ENCODE results near the gene CCDC93.
"Not testable (repeated sequence)": the region's sequence is repeated elsewhere in the genome, so short reads cannot be mapped to it uniquely, and the experiment has no call there.

The CCDC93 gene

DNA sequence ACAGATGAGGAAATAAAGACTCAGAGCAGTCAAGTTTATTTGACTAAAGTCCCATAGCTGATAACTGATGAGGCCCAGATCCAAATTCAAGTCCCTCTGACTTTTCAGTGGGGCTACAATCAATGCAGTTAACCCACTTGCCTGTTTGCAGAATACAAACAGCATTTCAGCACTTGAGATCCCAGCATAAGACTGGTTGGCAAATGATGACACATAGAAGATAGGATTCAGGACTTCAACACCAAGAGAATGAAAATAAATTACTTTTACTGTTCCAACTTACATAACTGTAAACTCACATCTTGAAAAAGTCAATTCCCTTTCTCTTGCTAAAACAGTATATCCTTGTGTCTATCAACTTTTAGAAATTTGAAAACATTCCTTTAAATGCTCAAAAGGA lies 61.2 kb downstream of the CCDC93 start:
- no peak for DNase-seq (ENCODE audit: low spot score)

DNA sequence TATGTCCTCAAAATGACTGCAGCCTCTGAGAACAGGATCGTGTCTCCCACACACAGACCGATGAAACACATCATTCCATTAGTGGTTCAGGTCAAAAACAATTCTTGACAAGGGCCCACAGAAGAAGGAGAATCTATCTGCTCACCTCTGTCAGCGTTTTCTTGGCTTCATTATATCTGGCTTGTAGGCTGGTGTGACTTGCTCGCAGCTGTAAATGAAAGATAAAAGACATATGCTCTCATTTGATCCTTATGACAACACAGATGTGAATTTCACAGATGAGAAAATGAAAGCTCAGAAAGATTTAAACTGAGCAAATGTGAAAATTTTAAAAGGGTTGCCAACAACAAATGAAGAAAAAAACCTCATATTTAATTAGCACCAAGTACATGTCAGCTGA lies 61.6 kb downstream of the CCDC93 start:
- no peak for DNase-seq (ENCODE audit: low spot score)

DNA sequence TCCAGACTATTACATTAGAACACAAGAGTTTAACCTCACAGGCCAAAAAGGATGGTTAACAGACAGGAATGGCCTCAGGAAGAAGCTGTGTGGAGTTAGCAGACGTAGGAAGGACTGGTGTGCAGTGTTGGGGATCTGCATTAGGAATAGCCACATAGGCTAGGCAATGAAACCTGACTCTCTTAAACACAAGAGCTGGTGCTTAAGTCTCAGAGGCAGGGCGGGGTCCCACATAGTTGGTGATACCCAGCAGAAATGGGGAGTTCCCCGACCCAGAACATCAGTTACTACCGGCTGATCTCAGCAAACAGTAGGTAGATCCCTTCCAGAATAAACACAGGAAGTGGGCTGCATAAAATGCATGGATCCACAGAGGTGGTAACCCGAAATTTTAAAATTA lies 64.1 kb downstream of the CCDC93 start:
- no peak for DNase-seq (ENCODE audit: low spot score)

DNA sequence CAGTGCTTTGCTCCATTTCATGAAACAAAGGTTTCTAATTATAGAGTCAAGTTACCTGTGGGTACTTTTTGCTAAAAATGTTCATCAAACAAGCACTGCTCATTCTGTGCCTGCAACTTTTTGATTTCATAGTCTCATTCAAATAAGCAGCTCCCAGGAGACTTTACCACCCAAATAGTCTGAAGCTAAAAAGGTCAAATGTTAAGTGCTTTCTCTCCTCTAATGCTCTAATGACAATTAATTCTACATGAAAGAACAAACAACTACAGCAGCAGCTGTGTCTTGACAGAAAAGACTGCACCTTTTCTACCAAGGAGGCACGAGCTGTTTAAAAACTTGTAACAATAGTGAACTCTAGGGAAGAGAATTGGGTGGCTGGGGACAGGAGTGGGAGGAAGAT lies 65.3 kb downstream of the CCDC93 start:
- DNase-seq (ENCODE audit: low spot score) = no peak

DNA sequence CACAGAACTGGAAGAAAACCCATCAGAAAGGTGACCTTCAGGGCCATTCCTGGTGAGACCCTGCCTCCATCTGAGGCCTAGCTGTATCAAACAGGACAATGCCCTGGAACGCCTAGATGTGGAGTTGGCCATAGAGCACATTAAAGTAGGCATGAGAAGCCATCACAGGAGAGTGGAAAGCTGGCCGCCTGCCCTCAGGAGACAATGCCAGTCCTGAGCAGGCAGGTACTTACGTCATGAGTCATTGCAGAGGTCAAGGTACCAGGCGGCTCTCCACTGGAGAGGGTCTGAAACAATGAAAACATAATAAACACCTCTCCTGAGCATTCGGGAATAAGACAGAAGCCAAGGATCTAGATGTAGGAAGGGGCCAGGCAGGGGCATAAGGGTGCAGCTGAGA lies 68.6 kb downstream of the CCDC93 start:
- no peak for DNase-seq (ENCODE audit: low spot score)

DNA sequence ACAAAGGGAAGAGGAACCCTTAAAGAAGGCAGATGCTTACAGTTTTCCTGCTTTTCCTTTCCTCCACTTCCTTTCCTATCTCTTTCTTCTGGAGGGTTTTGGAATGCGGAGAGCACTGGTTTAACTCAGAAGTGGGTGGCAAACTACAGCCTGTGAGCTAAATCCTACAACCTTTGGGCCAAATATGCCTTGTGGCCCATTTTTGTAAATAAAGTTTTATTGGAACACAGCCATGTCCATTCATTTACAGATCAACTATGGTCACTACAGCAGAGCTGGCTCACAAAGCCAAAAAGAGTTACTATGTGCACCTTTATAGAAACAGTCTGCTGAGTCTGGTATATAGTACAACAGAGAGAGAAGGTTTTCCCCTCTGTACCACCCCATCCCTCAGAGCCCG lies 69.1 kb downstream of the CCDC93 start:
- DNase-seq (ENCODE audit: low spot score) = no peak

DNA sequence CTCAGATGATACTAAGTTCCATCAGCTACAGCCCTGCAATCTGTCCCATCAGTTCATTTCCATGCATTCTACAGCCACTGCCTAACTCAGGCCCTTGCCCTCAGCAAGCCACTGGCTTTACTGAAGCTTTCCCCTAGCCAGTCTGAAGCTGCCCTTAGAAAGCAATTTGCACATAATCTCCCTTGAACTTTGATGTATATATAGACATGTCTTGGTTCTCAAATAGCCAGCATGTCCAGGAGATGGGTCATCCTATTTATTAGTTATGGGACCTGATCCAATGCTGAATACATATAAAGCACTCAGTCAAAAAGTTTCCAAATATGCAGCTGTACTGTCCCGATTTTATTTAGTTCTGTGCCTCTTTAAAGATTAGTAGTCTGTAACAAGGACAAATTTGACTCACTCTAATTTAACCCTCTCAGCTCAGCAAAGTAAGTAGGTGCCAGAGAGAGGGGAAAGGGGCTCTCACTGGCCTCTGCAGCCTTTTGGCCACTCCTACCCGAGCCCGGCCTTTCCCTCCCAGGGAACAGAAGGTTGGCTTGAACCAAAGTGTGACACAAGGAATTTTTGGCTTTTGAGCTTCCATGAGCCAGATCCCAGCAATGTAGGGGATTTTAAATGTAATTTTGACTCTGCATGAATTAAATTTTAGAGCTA lies 70.7 kb downstream of the CCDC93 start:
- DNase-seq (ENCODE audit: low spot score) = no peak

DNA sequence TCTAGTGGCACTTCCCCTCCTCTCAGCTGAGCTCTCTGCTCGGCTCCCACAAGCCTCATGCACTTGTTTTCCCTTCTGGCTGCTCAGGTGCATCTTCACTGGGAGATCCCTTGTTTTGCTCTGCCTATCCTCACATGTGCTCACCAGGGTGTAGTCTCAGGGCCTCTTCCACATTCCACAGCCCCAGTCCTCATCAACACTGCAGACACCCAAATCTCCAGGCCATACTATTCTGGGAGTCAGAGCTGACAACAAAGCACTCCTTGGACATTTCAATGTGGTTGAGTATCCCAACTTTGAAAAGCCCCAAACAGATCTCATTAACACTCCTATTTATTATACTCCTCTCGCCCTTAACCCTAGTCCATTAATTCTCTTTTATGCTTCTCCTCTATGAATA lies 71.3 kb downstream of the CCDC93 start:
- no peak for DNase-seq (ENCODE audit: low spot score)

DNA sequence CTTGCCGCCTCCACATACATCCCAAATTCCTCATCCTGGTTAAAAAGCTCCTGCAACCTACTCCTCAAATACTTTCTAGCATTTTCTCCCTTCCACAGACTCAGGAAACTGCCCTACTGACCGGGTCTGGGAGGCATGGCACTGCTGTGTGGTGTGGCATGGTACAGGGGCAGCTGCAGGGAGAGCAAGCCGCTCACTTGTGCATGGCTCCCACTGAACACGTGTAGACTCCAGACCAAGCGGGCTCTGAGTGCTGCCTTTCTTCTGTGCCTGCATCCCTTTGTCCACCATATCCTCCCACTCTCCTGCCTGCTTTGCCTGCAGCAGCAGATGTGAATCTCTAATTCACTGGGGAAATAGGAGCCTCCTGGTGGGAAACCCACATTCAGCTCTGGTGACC lies 72.2 kb downstream of the CCDC93 start:
- DNase-seq (ENCODE audit: low spot score) = no peak

DNA sequence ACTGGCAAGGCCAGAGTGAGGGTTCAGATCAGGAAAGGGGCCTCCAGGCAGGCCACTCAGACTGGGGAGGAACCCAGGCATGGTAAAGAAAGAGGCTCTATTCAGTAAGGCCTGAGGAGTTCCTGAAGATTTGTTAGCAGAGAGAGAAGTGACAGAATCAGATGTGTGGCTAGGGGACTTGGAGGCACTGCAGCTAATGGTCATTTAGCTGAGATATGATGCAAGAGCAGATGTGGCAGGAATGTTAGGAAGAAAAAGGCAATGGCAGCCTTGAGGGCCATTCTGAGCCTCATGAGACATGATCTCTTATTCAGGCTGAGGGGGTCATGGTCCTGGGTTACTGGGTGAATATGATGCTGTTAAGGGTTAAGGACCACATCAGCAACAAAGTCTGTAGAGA lies 73.4 kb downstream of the CCDC93 start:
- no peak for DNase-seq (ENCODE audit: low spot score)

DNA sequence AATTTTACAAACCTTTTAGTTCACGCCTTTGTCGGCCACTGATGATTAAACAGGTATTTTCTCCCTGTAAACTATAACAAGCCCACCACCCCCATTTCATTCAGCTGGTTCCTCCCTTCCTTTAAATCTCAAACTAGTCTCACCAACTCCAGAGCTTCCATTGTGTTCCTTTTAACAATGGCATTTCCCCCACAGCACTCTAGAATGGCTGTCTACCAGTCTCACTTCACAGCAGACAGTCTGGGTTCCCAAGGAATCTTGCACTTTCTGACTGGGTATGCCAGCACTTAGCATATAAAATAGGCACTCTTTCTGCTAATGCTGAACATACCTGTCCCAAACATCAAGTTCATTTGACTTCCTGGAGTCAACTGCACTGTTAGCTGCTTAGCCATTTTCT lies 75.3 kb downstream of the CCDC93 start:
- no peak for DNase-seq (ENCODE audit: low spot score)

DNA sequence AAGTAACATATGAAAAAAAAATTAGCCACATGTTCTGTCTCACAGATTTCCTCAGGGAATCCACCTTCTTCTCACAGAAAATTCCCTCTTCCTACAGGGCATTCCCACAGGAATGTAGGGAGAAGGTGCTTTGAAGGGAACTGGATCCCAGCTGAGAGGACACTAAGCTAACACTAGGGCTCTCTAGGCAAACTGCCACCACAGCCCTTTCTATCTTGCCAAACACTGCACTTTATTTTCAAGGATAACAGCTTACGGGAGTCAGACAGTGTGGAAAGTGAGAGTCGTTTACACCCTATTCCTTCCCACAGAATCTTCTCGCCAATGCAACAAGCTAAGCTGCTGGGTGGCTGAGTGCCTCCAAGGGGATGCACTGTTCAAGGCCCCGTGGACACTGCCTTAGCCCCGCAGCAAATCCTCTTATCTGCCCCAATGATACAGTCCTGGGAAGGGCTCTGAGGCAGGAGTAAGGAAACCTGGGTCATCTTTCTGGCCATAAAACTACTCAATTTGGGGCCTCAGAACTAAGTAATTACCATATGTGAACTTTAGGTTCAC lies 76.9 kb downstream of the CCDC93 start:
- DNase-seq (ENCODE audit: low spot score) = no peak

DNA sequence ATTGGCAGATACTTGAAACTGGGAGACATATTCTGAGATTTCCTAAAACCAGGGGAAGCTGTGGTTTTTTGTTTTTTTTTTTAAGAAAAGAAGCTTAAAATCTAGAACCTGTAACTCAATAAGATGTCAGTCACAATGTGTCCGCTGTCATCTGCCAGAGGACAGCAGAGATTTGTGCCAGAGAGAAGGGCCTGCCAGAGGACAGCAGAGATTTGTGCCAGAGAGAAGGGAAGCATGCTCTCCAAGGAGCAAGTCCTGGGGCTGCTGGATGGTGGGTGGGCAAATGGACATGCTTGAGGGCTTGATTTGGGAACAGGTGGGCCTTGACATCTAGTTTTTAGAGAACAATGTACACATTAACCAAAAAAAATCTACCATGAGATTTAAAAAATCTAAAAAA lies 77.9 kb downstream of the CCDC93 start:
- no peak for DNase-seq (ENCODE audit: low spot score)

DNA sequence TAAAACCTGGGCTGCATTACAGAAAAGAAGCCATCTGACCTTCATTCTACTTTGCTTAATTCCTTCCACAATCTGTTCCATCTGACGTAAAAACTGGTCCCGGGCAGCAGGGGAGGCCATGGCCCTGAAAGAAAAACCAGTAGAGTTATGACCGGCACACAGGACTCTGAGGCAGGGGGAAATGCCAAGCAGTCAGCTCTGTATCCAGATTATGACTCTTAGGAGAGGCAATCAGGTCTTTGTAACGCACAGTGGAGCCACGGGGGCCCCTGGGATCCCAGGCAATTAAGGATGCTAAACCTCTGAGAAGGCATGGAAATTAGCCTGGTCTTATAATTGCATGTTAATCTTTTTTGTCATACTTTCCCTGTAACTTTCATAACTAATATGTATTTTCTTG lies 78.4 kb downstream of the CCDC93 start:
- DNase-seq (ENCODE audit: low spot score) = no peak

DNA sequence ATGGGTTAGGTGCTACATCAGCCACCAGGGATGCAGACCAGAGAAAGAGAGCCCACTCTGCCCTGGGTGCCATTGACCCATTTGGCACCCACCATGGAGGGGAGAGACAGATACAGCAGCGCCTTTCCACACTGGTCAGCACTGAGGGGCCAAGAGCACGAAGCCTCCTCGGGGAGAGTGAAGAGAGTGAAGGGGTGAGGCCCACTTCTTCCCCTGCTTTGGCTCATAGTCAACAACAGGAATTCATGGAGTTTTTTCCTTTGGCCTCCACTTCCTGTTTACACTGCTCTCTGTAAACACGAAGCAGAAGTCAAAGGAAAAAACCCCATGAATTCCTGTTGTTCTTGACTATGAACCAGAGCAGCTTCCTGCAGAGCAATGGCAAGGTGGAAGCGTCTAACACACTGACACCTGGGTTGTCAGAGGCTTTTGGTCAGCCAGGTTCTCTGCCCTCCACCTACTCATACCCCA lies 80.0 kb downstream of the CCDC93 start:
- DNase-seq (ENCODE audit: low spot score) = no peak

DNA sequence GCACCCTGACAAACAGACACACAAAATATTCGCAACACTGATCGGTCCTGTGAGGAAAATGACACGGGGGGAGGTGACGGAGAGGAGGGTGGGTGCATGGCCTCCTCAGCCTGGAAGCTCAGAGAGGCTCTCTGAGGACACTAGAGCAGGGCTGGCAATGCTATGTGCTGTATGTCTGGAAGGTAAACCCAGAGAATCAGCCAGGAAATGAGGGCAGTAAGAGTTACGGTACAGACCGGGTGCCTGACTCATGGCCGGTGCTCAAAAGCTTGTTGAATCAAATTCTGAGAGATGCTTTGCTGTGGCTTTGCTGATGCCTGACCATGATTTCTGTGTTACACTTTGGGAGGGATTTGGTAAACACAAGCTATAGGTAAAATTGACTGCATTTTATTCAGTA lies 81.9 kb downstream of the CCDC93 start:
- no peak for DNase-seq (ENCODE audit: low spot score)

DNA sequence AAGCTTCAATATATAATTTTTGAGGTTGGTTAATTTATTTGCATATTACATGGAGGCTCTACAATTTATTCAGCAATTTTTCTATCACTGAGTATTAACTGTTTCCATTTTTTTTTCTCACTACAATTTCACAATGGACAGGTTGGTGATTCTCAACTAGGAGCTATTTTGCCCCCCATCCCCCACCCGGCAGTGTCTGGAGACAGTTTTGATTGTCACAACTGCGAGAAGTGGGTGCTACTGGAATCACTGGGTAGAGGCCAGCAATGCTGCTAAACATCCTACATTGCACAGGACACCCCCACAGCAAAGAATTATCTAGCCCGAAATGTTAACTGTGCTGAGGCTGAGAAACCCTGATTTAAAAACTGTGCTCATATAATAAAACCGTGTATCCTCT lies 82.6 kb downstream of the CCDC93 start:
- no peak for DNase-seq (ENCODE audit: low spot score)

DNA sequence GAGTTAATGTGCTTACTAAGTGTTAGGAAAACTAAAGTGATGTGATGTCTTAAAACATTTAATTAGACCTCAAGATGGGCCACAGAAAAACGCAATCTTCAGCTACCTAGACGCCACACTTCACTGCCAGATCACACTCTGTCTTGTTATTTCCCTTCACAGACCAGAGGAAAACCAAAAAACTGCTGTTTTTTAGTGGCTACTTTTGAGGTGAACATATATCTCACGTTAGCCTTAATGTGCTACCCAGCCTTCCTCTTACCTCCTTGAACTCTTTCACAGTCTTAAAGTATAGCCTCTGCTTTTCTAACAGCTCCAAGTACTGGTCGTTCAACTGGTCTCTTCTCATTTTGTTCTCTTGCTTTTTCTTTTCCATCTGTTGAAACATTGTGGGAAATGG lies 83.1 kb downstream of the CCDC93 start:
- no peak for DNase-seq (ENCODE audit: low spot score)

DNA sequence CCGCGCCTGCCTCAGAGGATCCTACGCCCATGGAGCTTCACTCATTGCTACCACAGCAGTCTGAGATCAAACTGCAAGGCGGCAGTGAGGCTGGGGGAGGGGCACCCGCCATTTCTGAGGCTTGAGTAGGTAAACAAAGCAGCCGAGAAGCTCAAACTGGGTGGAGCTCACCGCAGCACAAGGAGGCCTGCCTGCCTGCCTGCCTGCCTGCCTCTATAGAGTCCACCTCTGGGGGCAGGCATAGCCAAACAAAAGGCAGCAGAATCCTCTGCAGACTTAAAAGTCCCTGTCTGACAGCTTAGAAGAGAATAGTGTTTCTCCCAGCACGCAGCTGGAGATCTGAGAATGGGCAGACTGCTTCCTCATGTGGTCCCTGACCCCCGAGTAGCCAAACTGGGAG lies 90.4 kb downstream of the CCDC93 start:
- DNase-seq (ENCODE audit: low spot score) = not testable (repeated sequence)

DNA sequence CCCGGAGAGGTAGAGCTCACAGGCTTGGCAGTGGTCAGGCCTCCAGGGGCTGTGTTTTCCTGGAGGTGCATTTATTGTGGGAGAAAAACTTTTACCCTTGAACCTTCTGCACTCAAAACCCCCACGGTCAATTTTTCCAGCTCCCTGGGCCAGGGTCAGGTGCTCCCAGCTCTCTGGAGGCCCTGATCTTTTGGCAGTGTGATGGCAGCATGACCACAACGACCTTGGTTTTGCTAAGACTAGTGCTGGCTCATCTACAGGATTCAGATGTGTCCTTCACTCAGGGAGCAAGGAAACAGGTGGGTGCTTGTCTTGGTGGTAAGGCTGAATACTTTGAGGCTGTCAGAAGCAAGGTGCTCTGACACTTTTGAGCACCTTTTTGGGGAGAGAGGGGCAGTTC lies 92.3 kb downstream of the CCDC93 start:
- no peak for DNase-seq (ENCODE audit: low spot score)

DNA sequence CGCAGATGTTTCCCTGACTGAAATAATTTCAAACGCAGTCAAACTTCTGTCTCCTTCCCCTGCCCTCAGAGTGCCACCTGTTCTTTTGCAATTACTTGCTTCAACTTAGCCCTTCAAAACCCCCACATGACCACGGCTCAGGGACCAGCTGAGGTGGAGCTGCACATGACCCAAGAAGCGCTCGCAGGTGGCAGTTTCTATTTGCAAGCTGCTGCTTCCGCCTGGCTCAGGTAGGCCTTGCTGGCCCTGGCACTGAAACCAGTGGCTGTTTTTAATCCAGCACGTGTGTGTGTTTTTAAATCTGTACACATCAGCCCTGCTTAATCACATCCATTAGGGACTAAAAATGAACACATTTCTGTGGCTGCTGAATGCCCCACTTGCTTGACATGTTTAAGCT lies 95.3 kb downstream of the CCDC93 start:
- no peak for DNase-seq (ENCODE audit: low spot score)

DNA sequence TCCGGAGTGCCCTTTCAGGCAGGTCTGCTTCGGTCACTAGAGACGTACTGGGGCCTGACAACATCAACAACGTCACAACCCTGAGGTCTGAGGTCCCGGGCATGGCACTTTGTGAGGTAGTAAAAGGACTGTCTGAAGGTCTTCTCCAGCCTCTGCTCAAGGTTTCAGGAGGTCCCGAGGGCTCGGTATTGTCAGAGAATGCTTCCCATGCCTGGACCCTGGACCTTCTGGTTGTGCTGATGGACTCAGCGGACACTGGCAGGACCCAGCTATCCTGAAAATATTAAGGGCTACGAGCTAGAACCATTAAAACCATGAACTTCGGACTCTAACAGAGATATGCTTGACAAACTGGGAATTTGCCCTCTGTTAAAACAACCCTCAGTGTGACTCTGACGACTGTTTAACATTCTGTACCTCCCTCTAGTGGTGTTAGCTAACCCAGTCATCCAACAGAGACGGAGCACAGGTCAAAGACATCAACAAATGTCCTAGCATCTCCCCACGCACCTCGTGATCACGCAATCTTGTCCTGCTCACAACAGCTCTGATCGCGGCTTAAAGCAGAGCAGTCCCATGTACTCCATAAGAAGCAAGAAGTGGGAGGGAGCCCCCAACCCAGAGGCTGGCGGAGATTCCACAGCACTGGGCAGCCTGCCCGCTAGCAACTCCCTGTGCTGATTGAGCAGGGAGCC lies 96.5 kb downstream of the CCDC93 start:
- no peak for DNase-seq (ENCODE audit: low spot score)

DNA sequence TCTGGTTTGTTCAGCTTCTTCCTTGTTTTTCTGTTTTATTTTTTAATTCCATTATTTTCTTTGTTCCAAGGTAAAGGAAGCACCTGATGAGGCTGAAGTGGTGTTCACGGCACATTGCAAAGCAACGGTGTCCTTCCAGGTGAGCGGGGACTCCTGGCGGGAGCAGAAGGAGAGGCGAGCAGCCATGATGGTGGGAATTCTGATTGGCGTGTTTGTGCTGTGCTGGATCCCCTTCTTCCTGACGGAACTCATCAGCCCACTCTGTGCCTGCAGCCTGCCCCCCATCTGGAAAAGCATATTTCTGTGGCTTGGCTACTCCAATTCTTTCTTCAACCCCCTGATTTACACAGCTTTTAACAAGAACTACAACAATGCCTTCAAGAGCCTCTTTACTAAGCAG lies 110.9 kb downstream of the CCDC93 start:
- no peak for DNase-seq (ENCODE audit: low spot score)

DNA sequence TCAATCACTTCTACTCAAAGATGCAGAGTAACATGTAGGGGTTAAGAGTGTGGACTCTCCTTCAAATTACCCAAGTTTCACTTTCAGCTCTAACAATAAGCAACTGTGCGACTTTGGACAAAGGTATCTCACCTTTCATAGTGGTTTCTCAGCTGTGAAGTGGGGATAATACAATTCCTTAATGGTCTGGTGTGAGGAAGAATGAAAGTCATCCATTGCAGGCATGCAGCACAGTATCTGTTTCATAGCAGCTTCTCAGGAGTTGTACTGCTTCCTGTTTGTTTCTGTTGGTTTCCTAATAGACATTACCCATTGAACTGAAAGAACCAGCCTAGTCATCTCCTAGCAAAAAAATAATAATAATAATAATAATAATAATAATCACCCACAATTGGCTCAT lies 125.0 kb downstream of the CCDC93 start:
- DNase-seq (ENCODE audit: low spot score) = no peak

Measured in cerebellar cortex (tissue), 1 donor.